SK-N-MC (cell line): ENCODE data around the gene FNDC10.

Experiments
- EZH2 ChIP-seq: fragments of 200-600 bp; sonication (generic); IDR thresholded peaks from one replicate; pipeline ENCODE4 v1.6.1; 2017; ENCODE audit warnings: antibody characterized with exemption
- POLR2AphosphoS5 ChIP-seq: IDR thresholded peaks from 2 replicates; pipeline ENCODE4 v1.6.1; 2012; ENCODE audit warnings: mild to moderate bottlenecking, low read depth, low read length, borderline replicate concordance

- TF ChIP-seq EZH2 (no peak), POLR2AphosphoS5 (no peak)
Observed at GRCh38 chr1:1594602-1595260, 5.2 kb downstream of the FNDC10 start.
